NCI-H2196 treated with DMSO at 0.1 percent for 48 hours (cell line): Measurements from ENCODE around the gene PGS1.

ENCODE experiments used
- DNase-seq: peaks from one replicate; lab custom pipeline; 2025; ENCODE audit not compliant: unreplicated experiment; lab: John Stamatoyannopoulos, UW

The PGS1 gene

DNA sequence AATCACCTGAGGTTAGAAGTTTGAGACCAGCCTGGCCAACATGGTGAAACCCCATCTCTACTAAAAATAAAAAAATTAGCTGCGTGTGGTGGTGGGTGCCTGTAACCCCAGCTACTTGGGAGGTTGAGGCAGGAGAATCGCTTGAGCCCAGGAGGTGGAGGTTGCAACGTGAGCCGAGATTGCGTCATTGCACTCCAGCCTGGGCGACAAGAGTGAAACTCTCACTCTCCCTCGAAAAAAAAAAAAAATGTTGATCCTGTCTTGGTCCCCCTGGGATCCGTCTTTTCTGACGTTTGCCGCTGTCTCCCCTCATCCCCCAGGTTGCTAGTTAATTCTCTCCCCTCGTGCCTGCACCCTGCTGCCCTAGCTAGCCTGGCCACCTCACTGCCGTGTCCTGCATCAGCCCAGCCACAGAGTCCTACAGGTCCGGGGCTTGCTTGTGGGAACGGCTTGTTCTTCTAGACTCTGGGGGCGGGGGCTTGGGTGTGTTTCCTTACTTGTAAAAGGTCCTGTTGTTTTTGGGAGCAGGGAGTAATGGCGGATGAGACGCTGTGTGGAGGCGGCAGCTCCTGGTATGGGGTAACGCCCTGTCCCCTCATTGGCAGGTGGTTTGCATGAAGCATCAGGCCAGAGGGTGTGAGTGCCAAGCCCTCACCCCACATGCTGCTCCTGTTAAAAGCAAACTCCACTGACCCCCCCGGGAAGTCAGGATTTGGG lies 44.6 kb downstream of the PGS1 start:
- DNase-seq = no peak

DNA sequence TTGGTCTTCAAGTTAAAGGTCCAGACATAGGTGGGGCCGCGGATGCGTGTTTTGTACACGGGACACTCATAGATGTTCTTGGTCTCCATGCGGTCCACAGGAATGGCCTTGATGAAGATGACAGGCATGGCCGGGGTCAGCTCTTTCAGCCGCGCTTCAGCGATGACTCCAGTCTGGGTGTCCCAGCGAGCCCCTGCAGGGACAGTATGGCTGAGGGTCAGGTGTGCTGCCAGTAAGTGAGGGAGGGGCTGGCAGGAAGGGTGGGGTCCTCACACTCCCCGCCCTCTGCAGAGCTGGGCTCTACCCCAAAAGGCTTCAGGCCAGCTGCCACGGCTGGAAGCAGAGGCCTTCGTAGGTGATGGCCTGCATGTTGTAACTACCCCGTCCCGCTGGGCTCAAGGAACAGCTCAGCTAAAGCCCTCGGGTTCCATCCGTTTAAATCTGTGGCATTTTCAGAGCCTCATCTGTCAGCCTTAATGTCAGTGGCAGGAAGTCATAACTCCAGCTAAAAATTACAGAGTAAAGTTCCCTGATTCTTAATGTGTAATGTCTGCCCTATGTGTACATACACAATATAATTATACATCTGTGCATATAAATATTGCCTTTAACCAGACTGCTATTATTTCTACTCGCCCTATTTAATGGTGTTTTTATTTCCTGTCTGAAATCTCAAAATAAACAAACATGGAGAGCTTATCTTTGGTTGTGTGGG lies 45.7 kb downstream of the PGS1 start:
- no peak for DNase-seq

DNA sequence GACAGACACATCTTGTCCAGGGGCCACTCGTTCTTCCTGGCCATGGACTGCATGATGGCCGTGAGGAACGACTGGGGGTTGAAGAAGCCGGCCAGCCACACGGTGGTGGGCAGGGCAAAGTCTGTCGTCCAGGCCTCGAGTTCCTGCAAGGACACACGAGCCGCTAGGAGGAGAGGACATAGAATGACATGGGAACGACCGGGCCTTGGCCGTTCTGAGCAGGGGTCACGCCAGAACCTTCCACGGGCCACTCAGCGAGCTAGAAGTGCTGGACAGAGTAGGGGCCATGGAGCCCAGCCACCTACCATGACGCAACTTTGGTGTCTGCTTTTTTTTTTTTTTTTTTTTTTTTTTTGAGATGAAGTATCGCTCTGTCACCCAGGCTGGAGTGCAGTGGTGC lies 47.0 kb downstream of the PGS1 start:
- no peak for DNase-seq

DNA sequence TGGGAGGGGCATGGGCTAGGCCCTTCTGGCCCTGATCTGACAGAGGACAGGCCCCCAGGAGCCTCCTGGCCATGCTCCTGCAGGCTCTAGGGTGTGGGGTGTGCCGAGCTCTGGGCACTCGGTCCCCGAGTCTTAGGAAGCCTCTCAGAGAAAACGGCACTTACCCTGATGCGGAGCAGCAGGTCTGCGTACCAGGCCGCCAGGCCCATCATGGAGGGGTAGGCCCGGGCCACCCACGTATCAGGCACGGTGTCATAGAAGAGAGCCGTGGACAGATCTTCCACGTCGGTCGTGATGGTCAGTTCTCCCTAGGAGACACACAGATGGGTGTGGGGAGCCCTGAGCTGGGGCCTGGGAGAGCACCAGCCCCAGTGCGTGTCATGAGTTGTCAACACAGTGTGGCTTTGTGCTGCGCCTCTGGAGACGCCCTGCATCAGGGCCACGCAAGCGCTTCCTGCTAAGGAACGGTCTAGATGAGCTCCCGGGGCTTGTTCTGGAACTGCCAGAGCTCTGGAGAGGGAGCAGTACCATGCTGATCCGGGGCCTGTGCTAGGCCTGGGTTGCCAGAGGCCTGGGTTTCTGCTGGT lies 47.9 kb downstream of the PGS1 start:
- no peak for DNase-seq

DNA sequence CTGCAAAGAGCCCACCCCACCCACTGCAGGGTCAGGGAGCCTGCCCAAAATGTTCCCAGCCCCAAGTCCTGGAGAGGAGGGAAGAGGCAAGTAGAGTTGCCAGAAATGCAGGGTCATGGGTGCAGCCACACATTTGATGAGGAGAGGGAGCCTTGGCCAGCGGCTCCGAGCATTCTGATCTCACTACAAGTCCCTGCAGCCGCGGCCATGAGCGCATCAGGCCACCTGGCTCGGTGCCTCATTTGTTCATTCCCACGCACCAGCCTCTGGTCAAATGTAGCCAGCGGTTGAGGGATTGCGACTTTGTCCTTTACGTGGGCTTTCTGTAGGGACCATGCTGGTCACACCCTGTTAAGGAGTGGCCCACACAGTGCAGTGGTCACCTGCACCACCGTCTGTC lies 48.7 kb downstream of the PGS1 start:
- DNase-seq = no peak

DNA sequence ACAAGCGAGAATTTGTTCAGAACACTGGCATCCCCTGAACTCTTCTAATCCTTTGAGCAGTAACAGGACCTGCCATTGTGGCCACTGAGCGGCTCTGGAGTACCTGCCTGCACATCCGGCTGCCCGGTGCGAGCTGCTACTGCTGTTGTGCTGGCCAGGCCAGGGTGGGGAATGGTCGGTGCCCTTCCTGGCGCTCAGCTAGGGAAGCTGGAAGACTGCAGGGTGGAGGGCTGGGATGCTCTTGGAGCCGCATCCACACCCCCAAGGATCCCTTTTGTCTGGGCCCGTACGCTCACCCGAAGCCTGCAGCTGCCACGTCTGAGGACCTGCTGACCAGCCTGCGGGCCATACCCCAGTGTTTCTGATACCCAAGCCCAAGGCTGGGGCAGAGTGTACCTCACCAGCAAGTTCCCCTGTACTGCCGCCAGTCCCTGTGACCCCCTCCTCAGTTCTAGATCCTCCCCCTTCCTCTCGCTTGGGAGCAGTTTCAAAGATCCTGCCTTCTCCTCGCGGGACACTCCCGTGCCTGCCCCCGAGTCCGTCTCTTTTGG lies 49.7 kb downstream of the PGS1 start:
- no peak for DNase-seq

DNA sequence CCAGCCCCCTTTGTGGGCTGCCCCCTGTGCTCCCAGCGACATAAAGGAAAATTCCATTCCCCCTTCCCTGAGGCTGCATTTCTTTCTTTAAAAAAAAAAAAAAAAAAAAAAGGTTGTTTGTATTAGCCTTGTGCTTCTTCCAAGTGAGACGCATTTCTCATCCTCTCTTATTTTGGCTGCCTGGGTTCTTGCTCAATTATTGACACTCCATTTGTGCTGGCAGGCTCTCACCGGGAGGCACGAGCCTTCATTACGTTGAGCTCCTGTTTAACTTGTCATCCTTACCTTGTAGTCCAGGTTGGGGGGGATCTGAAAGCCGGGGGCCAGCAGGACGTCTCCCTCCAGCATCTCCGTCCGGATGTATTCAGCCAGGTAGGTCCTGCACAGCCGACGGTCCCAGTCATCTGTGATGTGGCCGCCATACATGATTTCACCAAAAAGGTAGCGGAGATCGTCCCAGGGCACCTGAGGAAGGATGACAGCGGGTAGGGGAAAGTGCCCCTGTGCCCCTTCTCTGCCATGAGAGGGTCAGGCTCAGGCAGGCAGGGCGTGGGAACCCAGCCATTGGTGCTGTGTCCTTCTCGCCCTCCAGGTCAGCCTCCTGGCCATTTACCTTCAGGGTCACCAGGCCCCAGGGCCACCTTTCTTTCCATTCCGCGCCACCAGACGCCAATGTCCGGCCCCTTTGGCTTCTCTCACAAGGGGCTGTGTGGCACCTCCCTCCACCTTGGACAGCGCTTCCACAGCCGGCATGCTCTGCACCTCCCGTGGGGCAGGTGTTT lies 50.6 kb downstream of the PGS1 start:
- DNase-seq = no peak

DNA sequence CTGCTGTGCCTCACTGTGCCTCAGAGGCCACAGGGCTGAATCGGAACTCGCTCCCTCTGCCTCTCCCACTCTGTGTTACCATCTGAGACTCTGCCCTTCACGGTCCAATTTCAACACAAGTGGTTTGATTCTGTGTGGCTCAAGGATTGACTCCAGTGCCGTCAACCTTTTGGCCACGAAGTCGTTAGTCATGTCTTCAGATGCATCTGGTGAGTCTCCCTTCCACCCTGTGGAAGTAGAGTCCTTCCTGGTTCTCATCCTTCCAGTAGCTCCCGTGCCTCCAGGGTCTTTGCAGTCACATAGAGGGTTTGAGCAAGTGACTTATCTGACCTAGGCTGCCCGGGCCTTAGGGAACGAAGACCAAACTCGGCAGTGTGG lies 51.2 kb downstream of the PGS1 start:
- no peak for DNase-seq

DNA sequence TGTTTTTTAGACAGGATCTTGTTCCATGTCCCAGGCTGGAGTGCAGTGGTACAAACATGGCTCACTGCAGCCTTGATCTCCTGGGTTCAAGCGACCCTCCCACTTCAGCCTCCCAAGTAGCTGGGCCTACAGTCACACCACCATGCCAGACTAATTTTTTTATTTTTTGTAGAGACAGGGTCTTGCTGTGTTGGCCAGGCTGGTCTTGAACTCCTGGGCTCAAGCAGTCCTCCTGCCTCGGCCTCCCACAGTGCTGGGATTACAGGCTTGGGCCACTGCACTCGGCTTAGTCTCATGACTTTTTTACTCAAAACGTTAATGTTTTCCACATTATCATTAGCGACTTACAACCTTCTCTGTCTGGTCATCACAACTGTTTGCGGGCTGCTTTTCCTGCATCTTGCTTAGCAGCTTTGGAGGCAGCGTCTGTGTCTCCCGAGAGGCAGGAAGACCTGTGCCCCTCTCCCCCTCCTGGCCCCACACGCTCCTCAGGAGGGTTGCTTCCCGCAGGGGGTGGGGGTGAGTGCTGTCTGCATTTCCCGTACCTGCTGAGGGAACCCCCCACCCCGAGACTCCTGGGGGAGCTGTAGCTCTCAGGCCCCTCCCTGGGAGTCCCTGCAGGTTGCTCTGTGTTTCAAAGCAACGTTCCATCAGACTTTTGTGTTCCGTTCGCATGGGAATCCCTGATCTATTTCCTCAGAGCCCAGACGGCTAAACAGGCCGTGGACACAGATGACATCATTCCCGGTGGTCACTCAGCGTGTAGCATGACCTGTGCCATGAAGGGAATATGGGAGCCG lies 52.6 kb downstream of the PGS1 start:
- DNase-seq = no peak

DNA sequence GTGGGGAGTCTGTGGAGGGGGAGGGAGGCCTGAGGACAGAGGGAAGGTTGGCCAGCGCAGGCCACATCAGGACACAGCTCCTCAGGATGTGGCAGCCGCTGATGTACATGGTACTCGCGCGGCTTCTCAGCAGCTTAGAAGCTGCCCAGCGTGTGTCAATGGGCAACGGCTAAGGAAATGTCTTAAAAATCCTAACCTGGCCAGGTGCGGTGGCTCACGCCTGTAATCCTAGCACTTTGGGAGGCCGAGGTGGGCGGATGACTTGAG lies 53.2 kb downstream of the PGS1 start:
- no peak for DNase-seq

DNA sequence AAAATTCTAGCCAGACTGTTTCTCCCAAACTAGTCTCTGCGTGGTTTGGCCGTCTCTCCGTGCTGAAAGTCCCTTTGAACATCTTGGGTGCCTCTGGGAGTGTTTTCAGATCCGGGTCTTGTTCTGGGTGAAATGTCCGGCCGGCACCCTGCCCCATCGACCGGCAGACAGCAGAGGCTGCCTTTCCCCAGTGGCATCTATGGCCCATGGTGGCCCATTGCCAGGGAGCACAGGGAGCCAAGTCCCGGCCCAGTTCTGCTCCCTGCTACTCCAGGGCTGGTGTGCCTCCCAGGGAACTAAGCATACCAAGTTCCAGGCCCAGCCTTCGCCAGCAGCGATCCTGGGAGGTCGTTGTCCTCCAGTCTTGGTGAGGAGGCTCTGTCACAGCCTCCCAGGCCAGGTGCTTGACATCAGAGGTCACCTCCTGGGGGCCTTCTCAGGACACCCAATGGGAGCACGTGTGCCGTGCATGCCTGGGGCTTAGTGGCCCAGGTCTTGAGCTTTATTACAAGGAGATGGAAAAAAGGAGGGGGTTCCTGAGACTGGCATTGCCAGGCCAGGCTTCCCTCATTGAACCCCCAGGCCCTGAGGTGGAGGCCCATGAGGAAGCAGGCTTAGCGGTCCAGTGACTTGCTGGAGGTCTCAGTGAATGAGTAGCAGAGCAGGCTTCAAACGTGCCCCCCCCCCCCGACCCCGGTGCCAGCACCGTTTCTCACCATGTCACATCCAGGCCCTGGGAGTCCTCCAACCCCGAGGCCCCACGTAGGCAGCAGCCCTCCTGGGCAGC lies 54.0 kb downstream of the PGS1 start:
- no peak for DNase-seq

DNA sequence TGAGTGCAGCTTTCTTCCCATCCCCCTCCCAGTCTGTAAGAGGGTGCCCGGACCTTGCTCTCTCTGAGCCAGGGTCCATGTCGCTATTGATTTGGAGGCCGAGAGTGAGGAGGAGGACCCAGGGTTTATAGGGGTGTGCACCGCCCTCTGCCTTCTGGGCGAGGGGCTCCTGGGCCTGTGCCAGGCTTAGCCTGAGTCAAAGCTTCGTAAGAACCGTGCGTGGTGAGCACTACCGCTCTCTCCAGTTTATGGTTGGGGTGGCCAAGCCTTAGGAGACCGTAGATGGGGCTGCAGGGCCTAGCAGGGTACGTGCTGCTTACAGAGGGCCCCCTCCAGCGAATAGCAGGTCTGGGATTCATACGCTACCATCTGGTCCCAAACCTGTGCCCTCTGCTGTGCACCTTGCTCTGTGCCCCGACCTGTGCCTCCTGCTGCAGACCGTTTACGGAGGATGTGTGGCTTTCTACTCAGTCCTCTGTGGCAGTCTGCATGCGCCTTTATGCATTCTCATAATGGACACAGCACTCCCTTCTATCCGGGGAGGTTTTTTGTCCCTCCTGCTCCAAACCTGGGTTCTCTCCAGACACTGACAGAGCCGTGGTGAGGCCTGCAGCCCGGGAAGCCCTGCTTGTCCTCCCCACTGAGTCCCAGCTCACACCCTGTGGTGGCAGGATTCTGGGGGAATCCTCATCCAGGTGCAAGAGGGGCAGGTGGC lies 54.7 kb downstream of the PGS1 start:
- no peak for DNase-seq

DNA sequence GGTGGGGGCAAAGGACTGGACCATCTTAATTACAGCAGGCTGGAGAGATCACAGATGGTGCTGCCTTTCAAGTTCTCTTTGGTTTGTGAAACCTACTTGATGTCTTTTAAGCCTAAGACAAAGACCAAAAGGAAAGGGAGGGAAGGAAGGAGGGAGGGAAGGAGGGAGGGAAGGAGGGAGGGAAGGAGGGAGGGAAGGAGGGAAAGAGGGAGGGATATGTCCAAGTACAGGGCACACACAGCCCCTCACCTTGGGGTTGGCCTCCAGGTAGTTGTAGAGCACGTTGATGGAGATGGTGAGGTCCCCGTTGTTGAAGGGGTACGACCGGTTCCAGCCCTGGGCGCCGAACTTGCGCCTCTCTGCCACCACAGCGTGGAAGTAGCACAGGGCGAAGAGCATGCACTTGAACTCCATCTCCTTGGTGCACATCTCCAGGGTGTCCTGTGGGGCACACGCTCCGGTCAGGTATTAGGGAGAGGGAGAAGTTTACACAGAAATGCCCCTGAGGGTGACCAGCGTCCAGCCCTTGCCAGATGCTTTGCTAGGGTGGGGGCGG lies 55.4 kb downstream of the PGS1 start:
- DNase-seq = no peak

DNA sequence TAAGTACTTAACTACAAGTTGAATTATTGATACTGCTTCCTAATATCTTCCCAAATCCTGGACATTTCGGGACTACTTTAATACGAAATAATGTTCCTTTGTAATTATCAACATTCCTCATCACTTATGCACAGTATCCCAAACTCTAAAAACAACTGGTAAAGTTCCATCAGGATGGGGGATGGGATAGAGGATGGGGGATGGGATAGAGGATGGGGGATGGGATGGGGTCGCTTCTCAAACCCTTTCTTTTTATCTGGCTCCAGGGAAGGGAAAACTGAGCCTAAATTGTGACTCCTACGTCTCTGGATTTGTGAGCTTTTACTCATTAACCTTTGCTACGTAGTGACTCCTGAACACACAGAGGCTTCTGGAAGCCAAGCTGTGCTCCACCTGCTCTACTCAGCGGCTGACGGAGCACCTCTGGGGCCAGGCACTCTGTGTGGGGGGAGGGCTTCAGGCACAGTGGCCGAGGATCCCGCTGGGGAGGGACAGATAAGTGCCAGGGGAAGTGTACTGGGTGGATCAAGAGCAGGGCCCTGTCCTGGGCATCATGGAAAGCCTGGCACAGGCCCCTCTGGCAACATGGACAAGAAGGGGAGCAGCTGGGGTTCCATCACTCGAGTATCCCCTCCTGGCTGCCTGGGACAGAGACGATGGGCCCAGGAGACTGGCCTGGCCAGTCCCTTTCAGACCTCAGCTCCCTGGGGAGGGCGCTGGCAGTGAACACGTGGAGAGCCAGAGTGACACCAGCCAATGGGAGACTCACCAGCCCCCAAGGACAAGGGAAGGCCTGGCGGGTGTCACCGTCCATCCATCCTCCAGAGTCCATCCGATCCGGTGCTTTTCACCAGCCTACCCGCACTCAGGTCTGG lies 56.2 kb downstream of the PGS1 start:
- DNase-seq = no peak

DNA sequence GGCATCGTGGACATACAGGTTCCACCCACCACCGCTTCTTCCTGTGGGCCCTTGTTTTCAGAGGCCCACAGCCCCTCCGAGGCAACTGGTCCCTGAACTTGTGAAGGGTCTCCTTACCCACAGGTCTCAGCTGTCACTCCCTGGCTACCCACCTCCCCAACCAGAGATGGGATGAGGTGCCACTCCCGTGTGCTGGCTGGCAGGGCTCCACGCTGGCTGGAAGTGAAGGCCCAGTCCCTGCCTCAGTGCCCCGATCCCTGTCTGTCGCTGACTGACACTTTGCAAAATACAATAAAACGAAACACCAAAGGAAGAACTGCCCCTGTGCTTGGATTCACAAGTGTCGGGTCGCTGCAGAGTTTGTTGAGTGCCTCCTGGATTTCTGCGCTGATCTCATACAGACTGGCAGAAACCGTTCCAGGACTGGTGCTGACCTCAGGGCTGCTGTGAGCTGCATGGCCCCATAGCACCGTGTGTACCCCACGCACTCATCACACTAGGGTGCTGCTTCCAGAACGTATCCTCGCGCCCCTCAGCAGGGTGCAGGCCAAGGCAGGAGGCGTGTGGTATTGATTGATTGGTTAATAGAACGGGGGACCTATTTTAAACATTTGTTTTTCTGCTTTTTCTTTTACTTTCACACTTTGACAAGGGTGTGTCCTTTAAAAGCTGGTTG lies 57.0 kb downstream of the PGS1 start:
- no peak for DNase-seq

DNA sequence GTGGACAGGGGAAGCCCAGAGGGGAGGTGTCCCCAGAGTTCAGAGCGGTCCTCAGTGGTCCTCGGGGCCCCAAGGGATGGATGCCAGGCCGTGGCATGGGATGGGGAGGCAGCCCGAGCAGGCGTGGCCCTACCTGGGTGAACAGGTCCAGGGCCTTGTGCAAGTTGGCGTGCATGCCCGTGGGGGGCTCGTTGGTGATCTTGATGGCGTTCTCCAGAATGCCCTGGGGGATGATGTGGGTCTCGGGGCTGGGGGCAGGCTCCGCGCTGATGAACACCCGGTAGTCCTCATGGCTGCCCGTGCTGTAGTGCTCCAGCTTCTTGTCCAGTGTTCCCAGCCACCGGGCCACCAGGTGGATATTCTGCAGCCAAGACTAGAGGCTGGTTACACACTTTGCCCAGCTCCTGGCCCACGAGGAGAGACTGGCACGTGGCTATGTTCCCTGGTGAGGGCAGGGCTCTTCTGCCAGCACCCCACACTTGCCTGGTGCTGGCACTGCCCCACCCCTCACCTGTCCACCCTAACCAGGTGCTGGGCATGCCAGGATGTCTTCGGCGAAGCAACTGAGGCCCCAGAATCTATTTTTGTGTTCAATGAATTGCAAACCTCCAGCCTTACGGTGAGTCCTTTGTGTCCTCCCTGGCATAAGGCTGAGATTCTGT lies 59.2 kb downstream of the PGS1 start:
- no peak for DNase-seq

DNA sequence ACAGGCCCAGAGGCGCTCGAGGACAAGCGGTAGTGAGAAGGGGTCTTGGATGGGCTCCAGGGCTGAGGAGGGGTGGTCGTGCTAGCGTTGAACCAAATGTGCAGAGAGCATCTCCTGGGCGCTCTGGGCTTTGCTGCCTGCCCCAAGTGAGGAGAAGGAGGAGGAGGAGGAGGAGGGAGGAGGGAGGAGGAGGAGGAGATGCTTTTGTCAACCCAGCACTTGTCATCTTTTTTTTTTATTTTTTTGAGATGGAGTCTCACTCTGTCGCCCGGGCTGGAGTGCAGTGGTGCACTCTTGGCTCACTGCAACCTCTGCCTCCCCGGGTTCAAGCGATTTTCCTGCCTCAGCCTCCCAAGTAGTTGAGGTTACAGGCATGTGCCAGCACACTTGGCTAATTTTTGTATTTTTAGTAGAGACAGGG lies 59.8 kb downstream of the PGS1 start:
- no peak for DNase-seq
